ENCODE data around the gene TKTL1.
A peak's percentile ranks its signal among the peaks of the same experiment; 100 is the strongest.

DNA sequence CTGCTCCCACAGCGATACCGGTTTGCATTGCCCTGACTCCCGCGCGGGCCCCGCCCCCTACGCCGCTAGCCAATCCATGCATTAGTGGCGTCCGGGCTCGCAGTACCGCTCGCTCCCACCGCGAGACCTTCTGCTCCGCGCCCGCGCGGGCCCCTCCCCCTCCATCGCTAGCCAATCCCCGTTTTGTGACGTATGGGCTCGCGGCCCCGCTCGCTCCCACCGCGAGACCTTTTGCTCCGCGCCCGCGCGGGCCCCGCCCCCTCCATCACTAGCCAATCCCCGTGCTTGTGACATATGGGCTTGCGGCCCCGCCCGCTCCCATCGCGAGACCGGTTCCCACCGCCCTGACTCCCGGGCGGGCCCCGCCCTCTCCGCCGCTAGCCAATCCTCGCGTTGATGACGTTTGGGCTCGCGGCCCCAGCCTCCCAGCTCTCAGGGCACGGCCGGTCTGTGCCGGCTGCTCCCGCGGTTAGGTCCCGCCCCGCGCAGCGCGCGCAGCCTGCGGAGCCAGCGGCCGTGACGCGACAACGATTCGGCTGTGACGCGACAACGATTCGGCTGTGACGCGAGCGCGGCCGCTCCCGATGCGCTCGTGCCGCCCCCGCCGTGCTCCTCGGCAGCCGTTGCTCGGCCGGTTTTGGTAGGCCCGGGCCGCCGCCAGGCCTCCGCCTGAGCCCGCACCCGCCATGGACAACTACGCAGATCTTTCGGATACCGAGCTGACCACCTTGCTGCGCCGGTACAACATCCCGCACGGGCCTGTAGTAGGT lies 83.4 kb downstream of the TKTL1 start, which contains the start of gene EMD:
- TF ChIP-seq POLR2A (IDR thresholded peaks at IDR 0.05) = peak in 3 of 4 donors; percentile 67 to 92 (median 85)
- peak; percentile 81 to 86 for TF ChIP-seq POLR2AphosphoS5 (IDR thresholded peaks at IDR 0.05)
- TF ChIP-seq, protein P1, sequence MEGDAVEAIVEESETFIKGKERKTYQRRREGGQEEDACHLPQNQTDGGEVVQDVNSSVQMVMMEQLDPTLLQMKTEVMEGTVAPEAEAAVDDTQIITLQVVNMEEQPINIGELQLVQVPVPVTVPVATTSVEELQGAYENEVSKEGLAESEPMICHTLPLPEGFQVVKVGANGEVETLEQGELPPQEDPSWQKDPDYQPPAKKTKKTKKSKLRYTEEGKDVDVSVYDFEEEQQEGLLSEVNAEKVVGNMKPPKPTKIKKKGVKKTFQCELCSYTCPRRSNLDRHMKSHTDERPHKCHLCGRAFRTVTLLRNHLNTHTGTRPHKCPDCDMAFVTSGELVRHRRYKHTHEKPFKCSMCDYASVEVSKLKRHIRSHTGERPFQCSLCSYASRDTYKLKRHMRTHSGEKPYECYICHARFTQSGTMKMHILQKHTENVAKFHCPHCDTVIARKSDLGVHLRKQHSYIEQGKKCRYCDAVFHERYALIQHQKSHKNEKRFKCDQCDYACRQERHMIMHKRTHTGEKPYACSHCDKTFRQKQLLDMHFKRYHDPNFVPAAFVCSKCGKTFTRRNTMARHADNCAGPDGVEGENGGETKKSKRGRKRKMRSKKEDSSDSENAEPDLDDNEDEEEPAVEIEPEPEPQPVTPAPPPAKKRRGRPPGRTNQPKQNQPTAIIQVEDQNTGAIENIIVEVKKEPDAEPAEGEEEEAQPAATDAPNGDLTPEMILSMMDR (IDR thresholded peaks at IDR 0.05) = peak in 4 of 6 experiments; percentile 21 to 50 (median 46)
- peak in 1 of 4 donors; percentile 23 for TF ChIP-seq EP300 (IDR thresholded peaks at IDR 0.05)
